BE2C (cell line): ENCODE measurements around the gene ARFGAP3.

Source experiments
- DNase-seq: peaks from one replicate; pipeline ENCODE4 v3.0.0-alpha.2; 2020
- H3K27me3 ChIP-seq: fragments of 250-450 bp; sonication (Bioruptor Pico); 2 replicates; pipeline ENCODE4 v1.5.1; 2020; ENCODE audit warnings: mild to moderate bottlenecking
- H3K36me3 ChIP-seq: fragments of 250-450 bp; sonication (Bioruptor Pico); 2 replicates; pipeline ENCODE4 v1.5.1; 2020; ENCODE audit warnings: mild to moderate bottlenecking
- H3K4me1 ChIP-seq: fragments of 250-450 bp; sonication (Bioruptor Pico); 2 replicates; pipeline ENCODE4 v1.5.1; 2020
- H3K4me3 ChIP-seq: 2 replicates; pipeline ENCODE4 v1.5.1; 2011; ENCODE audit warnings: low read depth, low read length
- H3K9me3 ChIP-seq: fragments of 250-450 bp; sonication (Bioruptor Pico); 2 replicates; pipeline ENCODE4 v1.5.1; 2020
- CTCF ChIP-seq: IDR thresholded peaks from 2 replicates; pipeline ENCODE4 v1.5.1; 2012; ENCODE audit warnings: mild to moderate bottlenecking, low read depth, low read length

The ARFGAP3 gene

GRCh38 chr22:42772647-42773046 lies 84.4 kb downstream of the ARFGAP3 start:
- Histone ChIP-seq H3K27me3 (no peaks in the 10 kb centered on the region), H3K4me1 (peaks cover 9% of the 10 kb centered on the region), H3K4me3 (no peak overlapping the region), H3K36me3 (no peaks in the 10 kb centered on the region), H3K9me3 (no peaks in the 10 kb centered on the region)
- no peak for DNase-seq
- TF ChIP-seq CTCF, result no peak

DNA sequence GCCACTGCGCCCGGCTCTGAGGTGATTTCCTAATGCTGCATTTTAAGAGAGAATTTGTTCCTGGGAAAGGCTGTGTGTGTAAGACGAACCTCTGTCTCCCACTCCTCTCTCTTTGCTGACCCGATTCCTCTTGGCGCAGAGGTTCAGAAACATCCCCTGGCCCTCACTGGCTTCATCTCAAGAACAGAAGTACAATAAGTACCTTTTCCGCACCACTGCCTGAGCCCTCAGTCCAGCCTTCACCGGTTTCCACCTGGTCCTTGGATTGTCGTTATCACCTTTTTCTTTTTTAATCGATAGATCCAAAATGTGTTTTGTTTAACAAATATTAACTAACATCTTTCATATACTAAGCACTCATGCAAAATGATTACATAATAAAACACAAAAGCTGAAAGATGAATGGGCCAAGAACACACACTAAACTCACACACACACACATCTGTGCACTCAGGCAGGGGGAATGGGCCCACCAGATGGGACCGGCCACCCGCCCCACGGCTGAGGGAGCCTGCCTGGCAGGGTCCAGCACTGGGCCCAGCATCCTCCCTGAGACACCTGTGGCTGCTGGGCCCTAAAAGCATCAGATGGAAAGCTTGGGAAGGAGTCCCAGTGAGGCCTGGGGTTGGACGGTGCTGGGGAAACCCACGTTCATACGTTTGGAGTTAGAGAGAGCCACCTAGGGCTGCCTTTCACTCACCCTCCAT lies 86.0 kb downstream of the ARFGAP3 start:
- Histone ChIP-seq H3K36me3 (no peaks in the 10 kb centered on the region), H3K27me3 (no peaks in the 10 kb centered on the region), H3K9me3 (no peaks in the 10 kb centered on the region), H3K4me1 (peaks cover 9% of the 10 kb centered on the region), H3K4me3 (no peak overlapping the region)
- DNase-seq, result no peak
- no peak for TF ChIP-seq CTCF

- H3K27me3 ChIP-seq, result no peaks in the 10 kb centered on the region
- H3K4me1 ChIP-seq, result peaks cover 9% of the 10 kb centered on the region
- no peak for DNase-seq
- H3K9me3 ChIP-seq, result no peaks in the 10 kb centered on the region
- TF ChIP-seq CTCF, result no peak
- H3K4me3 ChIP-seq, result no peak overlapping the region
- no peaks in the 10 kb centered on the region for H3K36me3 ChIP-seq
Measured at GRCh38 chr22:42770448-42770726, 86.7 kb downstream of the ARFGAP3 start.

GRCh38 chr22:42769574-42770447 lies 87.3 kb downstream of the ARFGAP3 start:
- peak; percentile 44 for DNase-seq
- Histone ChIP-seq H3K36me3 (no peaks in the 10 kb centered on the region), H3K4me1 (peaks cover 9% of the 10 kb centered on the region), H3K4me3 (peak overlapping the region; percentile 7; the same call in 1 of the 2 replicates), H3K9me3 (no peaks in the 10 kb centered on the region), H3K27me3 (no peaks in the 10 kb centered on the region)
- TF ChIP-seq CTCF, result no peak

GRCh38 chr22:42769238-42769573 lies 87.9 kb downstream of the ARFGAP3 start:
- no peaks in the 10 kb centered on the region for H3K9me3 ChIP-seq
- no peak overlapping the region for H3K4me3 ChIP-seq
- DNase-seq, result no peak
- H3K36me3 ChIP-seq, result no peaks in the 10 kb centered on the region
- no peak for TF ChIP-seq CTCF
- no peaks in the 10 kb centered on the region for H3K27me3 ChIP-seq
- peaks cover 9% of the 10 kb centered on the region for H3K4me1 ChIP-seq
